K562 (cell line): ENCODE data around the gene FOXS1.

Source experiments
- CTCF ChIP-seq, 3 experiments: IDR thresholded peaks in 2 of 3; conservative IDR thresholded peaks in 1 of 3; 2 replicates each; pipeline ENCODE4 v1.5.1; 2011 to 2012; ENCODE audit warnings: low read length in 3 of 3, mild to moderate bottlenecking in 3 of 3, control low read depth in 2 of 3, improper control_type of control experiment in 1 of 3, inconsistent platforms in 1 of 3, low read depth in 1 of 3, mixed read lengths in 1 of 3, moderate library complexity in 1 of 3; ENCODE audit not compliant: insufficient read depth in 2 of 3
- MAX ChIP-seq: sonication (generic); formaldehyde crosslinking; IDR thresholded peaks from 2 replicates; pipeline ENCODE4 v1.9.0; 2022; ENCODE audit warnings: mild to moderate bottlenecking, missing genetic modification reagents
- MAZ ChIP-seq, 2 experiments: fragments of 450-650 bp in 1 of 2; sonication (generic) in 1 of 2; formaldehyde crosslinking; IDR thresholded peaks in 1 of 2; conservative IDR thresholded peaks in 1 of 2; 2 replicates each; pipeline versions ENCODE4 v1.4.0 to v1.5.0; 2020; ENCODE audit warnings: mild to moderate bottlenecking in 1 of 2, missing genetic modification reagents in 1 of 2
- POLR2A ChIP-seq: fragments of 450-650 bp; conservative IDR thresholded peaks from 2 replicates; pipeline ENCODE4 v1.6.1; 2016
- ZFP30 ChIP-seq: fragments of 250-450 bp; sonication (Bioruptor Pico); IDR thresholded peaks from 2 replicates; pipeline ENCODE4 v1.8.0; 2022; ENCODE audit warnings: moderate library complexity, mild to moderate bottlenecking, inconsistent platforms, borderline replicate concordance
- ZNF408 ChIP-seq: fragments of 250-450 bp; sonication (Bioruptor Pico); IDR thresholded peaks from 2 replicates; pipeline ENCODE4 v1.4.0; 2020; ENCODE audit warnings: low read depth, mild to moderate bottlenecking, moderate library complexity

- TF ChIP-seq CTCF (IDR thresholded peaks at IDR 0.05 in 2 of 3, conservative IDR thresholded peaks at IDR 0.05 in 1 of 3; ENCODE audit: insufficient read depth in 2 of 3, low read depth in 1 of 3, low read length in 3 of 3) (no peak), POLR2A (no peak), ZNF408 (no peak), MAZ (CRISPR knock-in tag; conservative IDR thresholded peaks at IDR 0.05 in 1 of 2, IDR thresholded peaks at IDR 0.05 in 1 of 2) (no peak), MAX (CRISPR knock-in tag) (no peak), ZFP30 (CRISPR knock-in tag) (no peak)
Observed at GRCh38 chr20:31858760-31859083, 13.3 kb upstream of the FOXS1 start.
